IMR-90 (cell line): ENCODE measurements around the gene NCR2.

Experiments
- CHD1 ChIP-seq: IDR thresholded peaks from 2 replicates; pipeline ENCODE4 v1.6.1; 2012; ENCODE audit warnings: low read depth, low read length, improper control_type of control experiment
- MAZ ChIP-seq: IDR thresholded peaks from 2 replicates; pipeline ENCODE4 v1.6.1; 2012; ENCODE audit warnings: low read depth, mild to moderate bottlenecking, low read length, improper control_type of control experiment, moderate library complexity, borderline replicate concordance
- MXI1 ChIP-seq: IDR thresholded peaks from 2 replicates; pipeline ENCODE4 v1.6.1; 2012; ENCODE audit warnings: low read depth, mild to moderate bottlenecking, low read length, moderate library complexity, borderline replicate concordance
- POLR2A ChIP-seq: IDR thresholded peaks from 2 replicates; pipeline ENCODE4 v1.6.1; 2012; ENCODE audit warnings: mild to moderate bottlenecking, low read depth, low read length
- TF ChIP-seq, protein P1 (sequence below): conservative IDR thresholded peaks from 2 replicates; pipeline ENCODE4 v1.5.1; 2012; ENCODE audit warnings: mild to moderate bottlenecking, low read depth, low read length, improper control_type of control experiment

DNA sequence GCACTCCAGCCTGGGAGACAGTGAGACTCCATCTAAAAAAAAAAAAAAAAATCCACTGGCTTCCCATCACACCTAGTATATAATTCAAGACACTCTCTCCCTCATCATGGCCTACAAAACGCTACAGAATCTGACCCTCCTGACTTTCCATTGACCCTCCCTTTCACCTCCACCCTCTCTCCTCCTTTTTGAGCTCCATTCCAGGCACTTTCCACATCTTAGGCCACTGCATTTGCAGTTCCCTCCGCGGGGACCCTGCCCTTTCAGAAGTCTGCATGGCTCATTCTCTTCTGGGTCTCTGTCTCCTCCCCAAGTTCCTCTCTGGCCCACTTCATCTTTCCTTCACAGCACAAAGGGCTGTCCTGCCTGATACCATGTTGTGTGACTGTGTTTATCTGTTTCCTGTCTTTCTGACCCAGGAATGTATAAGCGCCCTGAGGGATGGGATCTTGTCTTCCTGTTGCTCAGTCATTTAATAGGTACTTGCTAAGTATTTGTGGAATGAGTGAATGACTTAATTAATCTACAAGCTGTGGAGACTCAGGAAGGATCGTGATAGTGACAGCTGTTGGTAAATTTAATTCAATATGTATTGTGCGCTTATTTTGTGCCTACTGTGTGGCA lies 35.2 kb downstream of the NCR2 start:
- TF ChIP-seq POLR2A (no peak), MAZ (no peak), CHD1 (no peak), MXI1 (no peak)
- TF ChIP-seq, protein P1, sequence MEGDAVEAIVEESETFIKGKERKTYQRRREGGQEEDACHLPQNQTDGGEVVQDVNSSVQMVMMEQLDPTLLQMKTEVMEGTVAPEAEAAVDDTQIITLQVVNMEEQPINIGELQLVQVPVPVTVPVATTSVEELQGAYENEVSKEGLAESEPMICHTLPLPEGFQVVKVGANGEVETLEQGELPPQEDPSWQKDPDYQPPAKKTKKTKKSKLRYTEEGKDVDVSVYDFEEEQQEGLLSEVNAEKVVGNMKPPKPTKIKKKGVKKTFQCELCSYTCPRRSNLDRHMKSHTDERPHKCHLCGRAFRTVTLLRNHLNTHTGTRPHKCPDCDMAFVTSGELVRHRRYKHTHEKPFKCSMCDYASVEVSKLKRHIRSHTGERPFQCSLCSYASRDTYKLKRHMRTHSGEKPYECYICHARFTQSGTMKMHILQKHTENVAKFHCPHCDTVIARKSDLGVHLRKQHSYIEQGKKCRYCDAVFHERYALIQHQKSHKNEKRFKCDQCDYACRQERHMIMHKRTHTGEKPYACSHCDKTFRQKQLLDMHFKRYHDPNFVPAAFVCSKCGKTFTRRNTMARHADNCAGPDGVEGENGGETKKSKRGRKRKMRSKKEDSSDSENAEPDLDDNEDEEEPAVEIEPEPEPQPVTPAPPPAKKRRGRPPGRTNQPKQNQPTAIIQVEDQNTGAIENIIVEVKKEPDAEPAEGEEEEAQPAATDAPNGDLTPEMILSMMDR, result no peak
